Mesenteric fat pad (tissue), 1 donor: ENCODE data around the gene PRR12. TPM values are rescaled to one million over a fixed set of nuclear protein-coding genes. Genes with fewer than 3 reads are reported as not detected.

ENCODE experiments used
- DNase-seq: peaks from one replicate; pipeline ENCODE4 v3.0.0-alpha.2; 2020; ENCODE audit warnings: low spot score
- total RNA-seq: library from RNA; stranded (reverse); fragmentation: NEBNext Ultra II Directional; extraction: Animal tissue kit (Norgen Biotek cat#: 25700); gene quantifications from one replicate; pipeline ENCODE4 v1.2.1, GENCODE V29; 2021
- donor health status: DM: yes; HTN: yes; CAD: no.

The PRR12 gene
- total RNA-seq, 1 donor from 2014 or later = 22.3 TPM

DNA sequence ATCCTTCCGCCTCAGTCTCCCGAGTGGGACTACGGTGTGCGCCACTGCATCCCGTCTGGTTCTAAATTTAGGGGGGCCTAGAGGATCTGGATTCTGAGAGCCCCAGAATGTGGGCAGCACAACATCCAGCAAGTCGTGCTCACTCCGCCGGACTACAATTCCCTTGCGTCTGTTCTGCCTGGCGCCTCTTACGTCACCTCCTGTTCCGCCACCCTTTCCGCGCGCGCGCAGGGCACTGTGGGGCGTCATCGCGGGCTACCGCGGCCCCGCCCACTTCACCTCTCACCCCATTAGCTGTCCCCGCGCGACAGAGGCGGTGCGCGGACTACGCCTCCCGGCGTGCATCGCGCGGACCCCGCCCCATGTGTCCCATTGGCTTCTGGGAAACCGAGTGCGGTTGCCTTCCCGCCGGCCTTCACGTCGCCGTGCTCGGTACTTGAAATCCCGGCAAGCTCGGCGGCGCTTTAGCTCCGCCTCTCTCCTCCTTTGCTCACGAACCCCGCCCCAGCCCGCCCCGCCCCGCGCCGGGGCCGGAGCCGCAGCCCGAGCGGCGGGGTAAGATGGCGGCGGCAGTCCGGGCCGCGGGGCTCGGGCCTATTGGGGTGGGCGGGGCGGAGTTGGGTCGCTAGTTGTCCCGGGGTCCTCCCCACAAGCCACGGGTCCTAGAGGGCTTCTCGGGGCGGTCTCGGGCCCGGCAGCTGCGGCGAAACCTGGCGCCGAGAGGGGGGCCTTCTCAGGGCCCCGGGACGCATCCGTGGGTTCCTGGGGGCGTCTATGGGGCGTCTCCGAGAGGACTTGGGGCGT lies 50.9 kb downstream of the PRR12 start, which contains the start of gene SCAF1:
Gene SCAF1, plus strand, starts transcription at position 522 of the 804 bp plus-strand sequence. CDS start 2,818 bp downstream, outside the sequence.
- peak; percentile 100 for DNase-seq

GRCh38 chr19:49642492-49643035 lies 51.6 kb downstream of the PRR12 start:
- no peak for DNase-seq

DNA sequence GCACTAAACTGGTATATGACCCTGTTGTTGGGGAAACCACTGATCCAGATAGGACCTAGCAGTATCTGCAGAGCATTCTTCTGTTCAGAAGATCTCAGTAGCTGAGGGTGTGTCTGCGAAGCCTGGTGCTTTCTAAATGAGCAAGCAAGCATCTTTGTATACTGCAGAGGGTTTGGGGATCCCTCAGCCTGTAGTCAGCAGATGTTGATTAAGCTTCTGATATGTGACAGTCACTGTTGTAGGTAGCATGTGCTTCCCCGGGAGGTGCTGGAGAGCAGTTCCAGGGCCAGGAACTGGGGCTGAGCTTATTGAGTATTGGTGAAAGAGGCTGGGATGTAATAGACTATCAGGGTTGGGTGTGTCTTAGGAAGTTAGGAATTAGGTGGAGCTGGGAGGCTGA lies 52.5 kb downstream of the PRR12 start:
- no peak for DNase-seq

GRCh38 chr19:49645592-49645991 lies 54.6 kb downstream of the PRR12 start:
- no peak for DNase-seq

GRCh38 chr19:49645995-49646394 lies 55.0 kb downstream of the PRR12 start:
- no peak for DNase-seq

DNA sequence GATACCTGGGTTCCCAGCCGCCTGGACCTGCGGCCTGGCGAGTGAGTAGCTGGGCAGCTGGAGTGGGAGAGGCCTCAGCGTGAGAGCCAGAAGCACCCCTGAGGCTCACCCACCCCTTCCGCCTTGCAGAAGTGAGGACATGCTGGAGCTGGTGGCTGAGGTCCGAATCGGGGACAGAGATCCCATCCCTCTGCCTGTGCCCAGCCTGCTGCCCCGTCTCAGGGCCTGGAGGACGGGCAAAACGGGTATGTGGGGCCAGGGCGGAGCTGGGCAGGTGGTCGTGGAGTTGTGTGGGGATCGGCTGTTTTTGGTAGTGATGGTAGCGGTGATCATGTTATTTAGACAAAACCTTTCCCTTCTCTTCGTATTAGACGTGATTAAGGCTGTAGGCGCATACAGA lies 55.6 kb downstream of the PRR12 start:
- DNase-seq = no peak

DNA sequence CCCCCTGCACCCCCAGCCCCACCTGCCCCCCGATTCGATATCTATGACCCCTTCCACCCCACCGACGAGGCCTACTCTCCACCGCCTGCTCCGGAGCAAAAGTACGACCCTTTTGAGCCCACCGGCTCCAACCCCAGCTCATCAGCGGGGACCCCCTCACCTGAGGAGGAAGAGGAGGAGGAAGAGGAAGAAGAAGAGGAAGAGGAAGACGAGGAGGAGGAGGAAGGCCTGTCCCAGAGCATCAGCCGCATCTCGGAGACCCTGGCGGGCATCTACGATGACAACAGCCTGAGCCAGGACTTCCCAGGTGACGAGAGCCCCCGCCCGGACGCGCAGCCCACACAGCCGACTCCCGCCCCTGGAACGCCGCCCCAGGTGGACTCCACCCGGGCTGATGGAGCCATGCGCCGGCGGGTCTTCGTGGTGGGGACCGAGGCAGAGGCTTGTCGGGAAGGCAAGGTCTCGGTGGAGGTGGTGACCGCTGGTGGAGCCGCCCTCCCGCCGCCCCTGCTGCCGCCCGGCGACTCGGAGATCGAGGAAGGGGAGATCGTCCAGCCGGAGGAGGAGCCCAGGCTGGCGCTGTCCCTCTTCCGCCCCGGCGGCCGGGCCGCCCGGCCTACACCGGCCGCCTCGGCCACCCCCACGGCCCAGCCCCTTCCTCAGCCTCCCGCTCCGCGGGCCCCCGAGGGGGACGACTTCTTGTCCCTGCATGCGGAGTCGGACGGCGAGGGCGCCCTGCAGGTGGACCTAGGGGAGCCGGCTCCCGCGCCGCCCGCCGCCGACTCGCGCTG lies 60.2 kb downstream of the PRR12 start:
- no peak for DNase-seq

GRCh38 chr19:49651820-49652550 lies 61.0 kb downstream of the PRR12 start:
- no peak for DNase-seq

- DNase-seq = no peak
These were observed 61.8 kb downstream of the PRR12 start for GRCh38 chr19:49652551-49653465.

GRCh38 chr19:49653466-49653806 lies 62.5 kb downstream of the PRR12 start:
- DNase-seq = no peak

GRCh38 chr19:49654581-49654980 lies 63.6 kb downstream of the PRR12 start:
- DNase-seq = no peak

DNA sequence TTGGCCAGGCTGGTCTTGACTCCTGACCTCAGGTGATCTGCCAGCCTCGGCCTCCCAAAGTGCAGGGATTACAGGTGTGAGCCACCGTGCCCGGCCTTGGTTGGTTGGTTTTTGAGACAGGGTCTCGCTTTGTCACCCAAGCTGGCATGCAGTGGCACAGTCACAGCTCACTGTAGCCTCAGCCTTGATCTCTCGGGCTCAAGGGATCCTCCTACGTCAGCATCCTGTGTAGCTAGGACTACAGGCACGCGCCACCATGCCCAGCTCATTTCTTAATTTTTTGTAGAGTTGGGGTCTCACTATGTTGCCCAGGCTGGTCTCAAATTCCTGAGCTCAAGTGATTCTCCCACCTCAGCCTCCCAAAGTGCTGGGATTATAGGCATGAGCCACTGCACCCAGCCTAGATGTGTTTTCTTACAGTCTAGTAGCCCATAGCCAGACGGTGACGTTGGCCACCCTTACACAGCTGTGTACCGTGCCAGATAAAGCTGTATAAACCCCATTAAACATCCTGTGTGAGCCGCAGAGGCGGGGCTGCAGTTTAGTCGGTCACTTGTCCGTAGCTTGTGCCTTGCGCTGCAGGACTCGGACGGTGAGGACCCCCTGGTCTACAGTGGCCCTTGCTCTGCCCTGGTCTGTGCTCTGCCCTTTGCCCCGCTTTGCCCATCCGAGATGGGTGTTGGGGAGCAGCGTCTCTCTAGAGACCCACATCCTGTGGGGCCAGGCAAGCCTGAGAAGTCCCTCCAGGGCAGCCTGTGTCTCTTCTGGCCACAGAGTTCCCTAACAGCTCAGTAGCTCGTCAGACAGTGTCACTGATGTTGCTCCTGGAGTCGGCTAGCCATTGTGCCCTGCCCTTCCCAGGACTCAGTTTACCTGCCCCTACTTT lies 64.8 kb downstream of the PRR12 start:
- no peak for DNase-seq

- no peak for DNase-seq
These were observed 65.6 kb downstream of the PRR12 start for GRCh38 chr19:49656456-49657109.

DNA sequence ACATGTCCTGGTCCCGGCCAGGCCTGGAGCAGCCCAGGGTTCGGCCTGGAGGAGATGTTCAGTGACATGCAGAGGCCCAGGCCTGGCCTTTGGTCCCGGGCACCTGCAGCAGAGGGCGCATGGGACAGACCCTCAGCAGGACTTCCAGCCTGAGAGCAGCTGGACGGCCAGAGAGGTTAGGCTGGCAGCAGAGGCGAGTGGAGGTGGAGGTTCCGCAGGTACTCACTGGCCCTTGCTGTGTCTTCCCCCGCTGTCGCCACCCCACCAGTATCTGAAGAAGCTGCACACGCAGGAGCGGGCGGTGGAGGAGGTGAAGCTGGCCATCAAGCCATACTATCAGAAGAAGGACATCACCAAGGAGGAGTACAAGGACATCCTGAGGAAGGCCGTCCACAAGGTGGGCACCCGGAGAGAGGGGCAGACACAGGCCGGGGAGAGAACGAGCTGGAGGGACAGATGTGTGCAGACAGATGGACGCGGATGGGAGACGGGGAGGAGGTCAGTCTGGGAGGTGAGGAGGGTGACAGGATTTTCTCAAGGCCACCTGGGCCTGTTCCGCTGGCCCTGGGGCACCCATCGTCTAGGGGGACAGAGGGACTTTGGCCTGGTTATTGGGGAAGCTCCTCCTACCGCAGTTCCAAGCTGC lies 66.6 kb downstream of the PRR12 start:
- no peak for DNase-seq

DNA sequence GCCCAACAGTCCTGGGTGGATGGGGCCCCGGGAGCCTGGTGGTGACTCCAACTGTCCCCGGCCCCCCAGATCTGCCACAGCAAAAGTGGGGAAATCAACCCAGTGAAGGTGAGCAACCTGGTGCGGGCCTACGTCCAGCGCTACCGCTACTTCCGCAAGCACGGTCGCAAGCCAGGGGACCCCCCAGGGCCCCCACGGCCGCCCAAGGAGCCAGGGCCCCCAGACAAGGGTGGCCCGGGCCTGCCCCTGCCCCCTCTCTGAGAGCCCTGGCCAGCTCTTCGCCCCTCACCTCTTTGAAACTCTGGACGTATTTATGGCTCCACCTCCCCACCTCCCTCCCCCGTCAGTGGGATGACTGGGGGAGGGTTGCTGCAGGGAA lies 67.1 kb downstream of the PRR12 start:
- DNase-seq = no peak

DNA sequence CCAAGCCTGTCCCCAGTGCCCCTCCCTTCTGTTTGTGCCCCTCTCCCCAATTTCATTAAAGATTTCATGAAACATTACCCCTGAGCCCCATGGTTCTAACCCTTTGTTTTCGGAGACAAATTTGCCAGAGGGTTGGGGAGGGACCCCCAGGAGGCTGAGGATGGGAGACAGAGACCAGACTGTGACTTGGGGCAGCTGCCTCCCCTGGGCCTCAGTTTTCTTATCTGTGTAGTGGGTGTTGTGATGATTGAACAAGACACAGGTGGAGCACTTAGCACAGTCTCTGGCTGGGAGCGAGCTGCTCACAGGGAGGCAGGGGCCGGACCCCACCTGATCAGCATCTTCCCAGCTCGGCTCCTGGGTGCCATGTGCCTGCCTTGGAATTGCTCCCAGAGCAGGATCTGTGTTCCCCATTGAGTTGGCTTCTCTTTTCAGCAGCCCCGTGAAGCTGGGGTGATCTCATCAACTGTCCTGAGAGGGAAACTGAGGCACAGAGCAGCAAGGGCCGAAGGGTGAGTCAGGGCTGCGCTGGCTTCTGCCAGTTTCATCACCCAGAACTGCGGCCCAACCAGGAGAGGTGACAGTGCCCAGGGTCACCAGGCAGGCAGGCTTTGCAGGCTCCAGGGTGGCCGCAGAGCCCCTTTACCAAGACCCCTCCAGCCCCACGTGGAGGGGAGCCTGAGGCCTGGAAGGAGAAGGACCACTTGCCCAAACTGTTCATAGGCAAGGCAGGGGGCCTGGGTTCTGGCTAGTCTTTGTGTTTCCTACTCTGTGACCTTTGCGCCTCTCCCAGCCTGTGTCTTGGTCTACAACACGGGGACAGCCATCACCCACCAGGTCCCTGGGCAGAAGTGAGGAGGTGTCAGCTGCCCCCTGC lies 67.8 kb downstream of the PRR12 start:
- DNase-seq = no peak

DNA sequence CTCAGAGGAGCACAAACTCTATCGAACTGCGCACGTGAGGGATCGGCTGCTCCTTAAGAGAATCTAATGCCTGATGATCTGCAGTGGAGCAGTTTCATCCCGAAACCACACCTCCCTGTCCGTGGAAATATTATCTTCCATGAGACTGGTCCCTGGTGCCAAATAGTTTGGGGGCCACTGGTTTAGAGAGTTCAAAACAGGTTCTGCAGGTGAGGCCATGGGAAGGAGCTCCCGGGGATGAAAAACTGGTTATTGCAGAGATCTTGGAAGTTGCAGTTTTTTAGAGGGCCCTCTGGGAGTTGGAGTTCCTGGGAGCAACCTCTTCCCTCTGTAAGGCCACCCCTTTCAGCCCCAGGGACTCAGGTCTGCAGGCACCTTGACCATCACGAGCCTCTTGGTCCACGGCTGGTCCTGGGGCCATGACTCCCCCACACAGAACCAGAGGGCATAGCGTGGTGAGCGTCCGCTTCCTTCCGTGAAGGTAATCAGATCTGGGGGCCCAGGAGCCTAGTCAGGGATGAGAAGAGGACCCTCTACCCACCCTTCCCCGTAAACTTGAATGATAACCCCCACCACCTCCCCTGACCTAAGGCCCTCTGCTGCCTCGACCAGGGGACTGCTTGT lies 69.5 kb downstream of the PRR12 start:
- DNase-seq = no peak
